K562 (cell line): ENCODE data around the gene SLC18A3. TPM values are rescaled to one million over a fixed set of nuclear protein-coding genes. Genes with fewer than 3 reads are reported as not detected.

Source experiments
- ATAC-seq: fragments of 200-7000 bp; cut with Tn5 transposase; 3 replicates; pipeline ENCODE4 v1.9.1; 2020; ENCODE audit warnings: moderate library complexity
- BruUV-seq: library from RNA; stranded (reverse); fragments of 400-500 nt; replicated peaks from 2 replicates; lab custom pipeline; 2021; lab: Mats Ljungman, UMichigan
- CTCF ChIA-PET: fragments of 300-600 bp; formaldehyde crosslinking; extraction: SDS; loops from one replicate; lab custom pipeline; 2021; ENCODE audit warnings: low intra/inter-chr PET ratio; lab: Yijun Ruan, JAX
- POLR2A ChIA-PET: fragments of 300-600, 350-650 bp; sonication (Branson Sonifier 250); formaldehyde crosslinking; extraction: SDS; loops from one replicate; lab custom pipeline; 2021; ENCODE audit warnings: antibody characterized with exemption, inconsistent platforms; lab: Yijun Ruan, JAX
- DNase-seq, 4 experiments: peaks; one replicate each; pipeline versions ENCODE4 v3.0.0 to v3.0.0-alpha.2; 2011 to 2018; ENCODE audit warnings: low spot score in 3 of 4, mixed read lengths in 3 of 4; ENCODE audit errors: extremely low read depth in 1 of 4
- FAIRE-seq: peaks from 2 replicates; lab custom pipeline; 2011; peaks lifted over from hg19 to GRCh38; lab: Jason Lieb, UNC
- H2AFZ ChIP-seq: 2 replicates; pipeline ENCODE4 v1.6.0; 2011; ENCODE audit warnings: low read depth, low read length, control low read depth, inconsistent platforms
- H3K27ac ChIP-seq: fragments of 200-600 bp; 3 replicates; pipeline ENCODE4 v1.8.0; 2011; ENCODE audit warnings: low read depth, mild to moderate bottlenecking, control low read depth, inconsistent platforms, low read length, moderate library complexity, mixed read lengths; ENCODE audit errors: extremely low read depth
- H3K27me3 ChIP-seq, 2 experiments: fragments of 300-600 bp in 1 of 2; 2 replicates in 1 of 2; 3 replicates in 1 of 2; pipeline versions ENCODE4 v1.6.0 to v1.8.0; 2011; ENCODE audit warnings: inconsistent platforms in 2 of 2, low read length in 2 of 2, mild to moderate bottlenecking in 1 of 2, mixed read lengths in 1 of 2, moderate library complexity in 1 of 2; ENCODE audit not compliant: control insufficient read depth in 2 of 2, insufficient read depth in 2 of 2
- H3K36me3 ChIP-seq: fragments of 300-600 bp; 3 replicates; pipeline ENCODE4 v1.8.0; 2011; ENCODE audit warnings: mild to moderate bottlenecking, low read length, inconsistent platforms; ENCODE audit not compliant: control insufficient read depth, insufficient read depth
- H3K4me1 ChIP-seq, 2 experiments: fragments of 200-600 bp in 1 of 2; replicated peaks in 1 of 2; 2 replicates in 1 of 2; 3 replicates in 1 of 2; pipeline versions ENCODE4 v1.5.1 to v1.8.0; 2011; ENCODE audit warnings: inconsistent platforms in 2 of 2, low read length in 2 of 2, mild to moderate bottlenecking in 1 of 2, mixed read lengths in 1 of 2, moderate library complexity in 1 of 2; ENCODE audit not compliant: control insufficient read depth in 2 of 2, insufficient read depth in 2 of 2
- H3K4me2 ChIP-seq: 2 replicates; pipeline ENCODE4 v1.6.1; 2011; ENCODE audit warnings: low read length, control low read depth, inconsistent platforms, mixed read lengths; ENCODE audit not compliant: insufficient read depth
- H3K4me3 ChIP-seq: fragments of 200-600 bp; sonication (generic), shearing (Covaris generic); 2 replicates; pipeline ENCODE4 v1.5.1; 2016; ENCODE audit warnings: control low read depth, inconsistent platforms
- H3K79me2 ChIP-seq: fragments of 200-600 bp; 3 replicates; pipeline ENCODE4 v1.8.0; 2011; ENCODE audit warnings: low read length, inconsistent platforms; ENCODE audit not compliant: control insufficient read depth, insufficient read depth
- H3K9ac ChIP-seq, 2 experiments: 2 replicates each; pipeline versions ENCODE4 v1.6.0 to v1.6.1; 2011; ENCODE audit warnings: low read depth in 2 of 2, low read length in 2 of 2, control low read depth in 1 of 2, inconsistent platforms in 1 of 2, mild to moderate bottlenecking in 1 of 2, mixed read lengths in 1 of 2; ENCODE audit not compliant: insufficient read depth in 1 of 2
- H3K9me1 ChIP-seq: one replicate; pipeline ENCODE4 v1.6.0; 2011; ENCODE audit warnings: inconsistent platforms, mild to moderate bottlenecking, low read length, moderate library complexity; ENCODE audit not compliant: control insufficient read depth, insufficient read depth
- H3K9me3 ChIP-seq: replicated peaks from 2 replicates; pipeline ENCODE4 v1.5.1; 2011; ENCODE audit warnings: low read depth, low read length, inconsistent platforms; ENCODE audit not compliant: control insufficient read depth, insufficient read depth
- H4K20me1 ChIP-seq: replicated peaks from 2 replicates; pipeline ENCODE4 v1.6.1; 2011; ENCODE audit warnings: low read length, inconsistent platforms, mixed read lengths; ENCODE audit not compliant: control insufficient read depth, insufficient read depth
- ARID3A ChIP-seq: IDR thresholded peaks from 2 replicates; pipeline ENCODE4 v1.6.1; 2012; ENCODE audit warnings: low read depth, low read length, improper control_type of control experiment, borderline replicate concordance
- CREB1 ChIP-seq, 2 experiments: sonication (generic) in 1 of 2; formaldehyde crosslinking in 1 of 2; IDR thresholded peaks; 2 replicates each; pipeline versions ENCODE4 v1.6.1 to v1.8.0; 2012 to 2022; ENCODE audit warnings: inconsistent platforms in 1 of 2, mild to moderate bottlenecking in 1 of 2, missing genetic modification reagents in 1 of 2, moderate library complexity in 1 of 2
- FOXA3 ChIP-seq, 2 experiments: fragments of 450-650 bp in 1 of 2; sonication (generic) in 1 of 2; formaldehyde crosslinking; IDR thresholded peaks in 1 of 2; conservative IDR thresholded peaks in 1 of 2; 2 replicates each; pipeline versions ENCODE4 v1.4.0 to v1.8.0; 2020 to 2022; ENCODE audit warnings: mild to moderate bottlenecking in 2 of 2, missing genetic modification reagents in 1 of 2
- HDAC1 ChIP-seq, 2 experiments: fragments of 450-650 bp; IDR thresholded peaks; 2 replicates each; pipeline ENCODE4 v1.6.1; 2016 to 2017; ENCODE audit warnings: inconsistent platforms in 1 of 2, mild to moderate bottlenecking in 1 of 2, moderate library complexity in 1 of 2
- RNF2 ChIP-seq: sonication (generic); IDR thresholded peaks from 2 replicates; pipeline ENCODE4 v1.6.1; 2016
- ZNF224 ChIP-seq: sonication (generic); formaldehyde crosslinking; IDR thresholded peaks from 2 replicates; pipeline ENCODE4 v1.8.0; 2022; ENCODE audit warnings: mild to moderate bottlenecking, missing genetic modification reagents
- WGBS: fragments of 100-300 bp; shearing (Covaris generic); methylation state at CpG from one replicate; pipeline ENCODE4 v1.1.6; 2016; ENCODE audit warnings: low coverage, mixed read lengths; ENCODE audit not compliant: insufficient coverage; ENCODE audit errors: missing lambda C conversion rate; 5-methylcytosine and 5-hydroxymethylcytosine counted together
- in situ Hi-C: fragments of 300-500 bp; cut with MboI; formaldehyde crosslinking; loops from 4 replicates; pipeline ENCODE4 v1.15.0; 2018; ENCODE audit warnings: inconsistent platforms, mixed read lengths
- intact Hi-C: fragments of 100-400 bp; cut with micrococcal nuclease; formaldehyde crosslinking; loops from 2 replicates; pipeline ENCODE4 v1.14.2; 2022
- polyA plus RNA-seq, 8 experiments: library from polyadenylated mRNA; depleted of rRNA in 4 of 8; stranded (reverse) in 5 of 8; unstranded in 3 of 8; fragments of >200 nt; fragmentation: Nextera tagmentation in 2 of 8; fragmentation: Illumina TruSeq in 1 of 8; extraction: Ambion mirVana in 2 of 8; extraction: Trizol in 1 of 8; gene quantifications; 2 replicates each; pipeline versions ENCODE4 v1.2.1 to v1.2.3, GENCODE V29; 2011 to 2014; ENCODE audit warnings: inconsistent platforms in 1 of 8, missing spikeins in 1 of 8
- total RNA-seq, 7 experiments: library from RNA; depleted of rRNA in 6 of 7; stranded (reverse); fragments of >200 nt in 6 of 7; fragmentation: Illumina TruSeq in 2 of 7; extraction: Trizol in 2 of 7; gene quantifications; 2 replicates each; pipeline versions ENCODE4 v1.2.1 to v1.2.3, GENCODE V29; 2011 to 2021; ENCODE audit warnings: low replicate concordance in 1 of 7
- TF ChIP-seq, protein P1 (sequence below): sonication (generic); formaldehyde crosslinking; IDR thresholded peaks from 2 replicates; pipeline ENCODE4 v1.8.0; 2023; ENCODE audit warnings: mild to moderate bottlenecking, missing genetic modification reagents

Gene SLC18A3
- total and polyA plus RNA-seq, 9 of the 15 experiments (the other 6 are each of a cell fraction or from before 2014, with no cell fraction given) = not detected

DNA sequence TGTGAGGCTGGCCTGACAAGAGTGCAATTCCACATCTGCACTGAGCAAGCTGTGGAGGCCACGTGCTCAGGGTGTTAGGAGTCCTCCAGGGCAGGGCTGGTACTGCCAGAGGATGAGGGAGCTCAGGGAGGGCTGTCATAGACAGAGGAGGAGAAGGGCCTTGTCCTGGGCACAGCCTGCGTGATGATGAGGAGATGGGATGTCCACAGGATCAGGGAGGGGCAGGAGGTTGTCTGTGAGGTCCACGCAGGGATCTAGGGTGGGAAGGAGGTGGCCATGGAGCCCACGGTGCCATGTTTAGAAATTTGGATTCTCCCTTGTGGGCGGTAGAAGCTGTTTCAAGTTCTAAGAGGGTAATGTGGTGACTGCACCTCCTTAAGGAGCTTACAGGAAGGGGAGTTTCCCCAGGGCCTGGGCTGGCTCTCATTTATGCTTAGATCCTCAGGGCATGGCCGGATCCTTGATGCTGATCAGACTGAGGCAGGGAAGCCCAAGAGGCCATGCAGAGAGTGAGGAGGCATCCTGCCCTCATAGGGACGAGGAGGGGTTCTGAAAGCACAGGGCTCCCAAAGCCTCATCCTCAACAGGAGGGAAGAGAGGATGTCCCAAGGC lies 34.0 kb downstream of the SLC18A3 start:
- Histone ChIP-seq H3K79me2 (no peaks in the 10 kb centered on the region), H3K27ac (no peak overlapping the region), H3K9me3 (no peaks in the 10 kb centered on the region), H3K9me1 (no peaks in the 10 kb centered on the region), H3K4me3 (no peak overlapping the region), H3K27me3 (peaks cover 28 to 43% of the 10 kb centered on the region in 2 experiments; a peak in 4 of 5 replicates), H3K36me3 (no peaks in the 10 kb centered on the region), H3K9ac (no peak overlapping the region), H3K4me1 (peaks cover 0 to 4% of the 10 kb centered on the region in 2 experiments; a peak in 1 of 5 replicates), H3K4me2 (no peak overlapping the region), H2AFZ (no peak overlapping the region), H4K20me1 (peaks cover 16% of the 10 kb centered on the region)
- in situ Hi-C loops (no loop called here), intact Hi-C loops (no loop called here)
- CTCF ChIA-PET = no interaction called here
- TF ChIP-seq CREB1 (IDR thresholded peaks at IDR 0.05) = no peak
- TF ChIP-seq CREB1 (CRISPR knock-in tag; IDR thresholded peaks at IDR 0.05) = no peak
- no peak for TF ChIP-seq FOXA3 (CRISPR knock-in tag; conservative IDR thresholded peaks at IDR 0.05 in 1 of 2, IDR thresholded peaks at IDR 0.05 in 1 of 2)
- TF ChIP-seq ZNF224 (CRISPR knock-in tag) = no peak
- TF ChIP-seq ARID3A = no peak
- TF ChIP-seq RNF2 = no peak
- TF ChIP-seq, protein P1, sequence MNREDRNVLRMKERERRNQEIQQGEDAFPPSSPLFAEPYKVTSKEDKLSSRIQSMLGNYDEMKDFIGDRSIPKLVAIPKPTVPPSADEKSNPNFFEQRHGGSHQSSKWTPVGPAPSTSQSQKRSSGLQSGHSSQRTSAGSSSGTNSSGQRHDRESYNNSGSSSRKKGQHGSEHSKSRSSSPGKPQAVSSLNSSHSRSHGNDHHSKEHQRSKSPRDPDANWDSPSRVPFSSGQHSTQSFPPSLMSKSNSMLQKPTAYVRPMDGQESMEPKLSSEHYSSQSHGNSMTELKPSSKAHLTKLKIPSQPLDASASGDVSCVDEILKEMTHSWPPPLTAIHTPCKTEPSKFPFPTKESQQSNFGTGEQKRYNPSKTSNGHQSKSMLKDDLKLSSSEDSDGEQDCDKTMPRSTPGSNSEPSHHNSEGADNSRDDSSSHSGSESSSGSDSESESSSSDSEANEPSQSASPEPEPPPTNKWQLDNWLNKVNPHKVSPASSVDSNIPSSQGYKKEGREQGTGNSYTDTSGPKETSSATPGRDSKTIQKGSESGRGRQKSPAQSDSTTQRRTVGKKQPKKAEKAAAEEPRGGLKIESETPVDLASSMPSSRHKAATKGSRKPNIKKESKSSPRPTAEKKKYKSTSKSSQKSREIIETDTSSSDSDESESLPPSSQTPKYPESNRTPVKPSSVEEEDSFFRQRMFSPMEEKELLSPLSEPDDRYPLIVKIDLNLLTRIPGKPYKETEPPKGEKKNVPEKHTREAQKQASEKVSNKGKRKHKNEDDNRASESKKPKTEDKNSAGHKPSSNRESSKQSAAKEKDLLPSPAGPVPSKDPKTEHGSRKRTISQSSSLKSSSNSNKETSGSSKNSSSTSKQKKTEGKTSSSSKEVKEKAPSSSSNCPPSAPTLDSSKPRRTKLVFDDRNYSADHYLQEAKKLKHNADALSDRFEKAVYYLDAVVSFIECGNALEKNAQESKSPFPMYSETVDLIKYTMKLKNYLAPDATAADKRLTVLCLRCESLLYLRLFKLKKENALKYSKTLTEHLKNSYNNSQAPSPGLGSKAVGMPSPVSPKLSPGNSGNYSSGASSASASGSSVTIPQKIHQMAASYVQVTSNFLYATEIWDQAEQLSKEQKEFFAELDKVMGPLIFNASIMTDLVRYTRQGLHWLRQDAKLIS = no peak
- no peak for TF ChIP-seq HDAC1 (IDR thresholded peaks at IDR 0.05)
- ATAC-seq (no peak), FAIRE-seq (no peak), DNase-seq (no peak)
- BruUV-seq = no TSS peak
- POLR2A ChIA-PET = interaction anchor here (0.6 to 1.7 kb wide), 4 partner anchors 10 to 54 kb away, joined by 3 to 6 read pairs (median 3); no protein-coding TSS in a partner anchor
- WGBS = 0% methylated on average over 7 of the region's 7 CpGs
